Measurements from ENCODE around the gene RGS9. TPM values are rescaled to one million over a fixed set of nuclear protein-coding genes. Genes with fewer than 3 reads are reported as not detected.

Gene RGS9
- total RNA-seq, 1 donor from 2014 or later: 8.7 TPM

GRCh38 chr17:65158622-65159021, 21.5 kb downstream of the RGS9 start:
- Histone ChIP-seq H3K4me3 (no peak overlapping the region), H3K4me1 (no peaks in the 10 kb centered on the region), H3K9me3 (no peaks in the 10 kb centered on the region), H3K36me3 (no peaks in the 10 kb centered on the region), H3K27me3 (no peaks in the 10 kb centered on the region), H3K27ac (no peak overlapping the region)
- no peak for ATAC-seq
- TF ChIP-seq, protein P1, sequence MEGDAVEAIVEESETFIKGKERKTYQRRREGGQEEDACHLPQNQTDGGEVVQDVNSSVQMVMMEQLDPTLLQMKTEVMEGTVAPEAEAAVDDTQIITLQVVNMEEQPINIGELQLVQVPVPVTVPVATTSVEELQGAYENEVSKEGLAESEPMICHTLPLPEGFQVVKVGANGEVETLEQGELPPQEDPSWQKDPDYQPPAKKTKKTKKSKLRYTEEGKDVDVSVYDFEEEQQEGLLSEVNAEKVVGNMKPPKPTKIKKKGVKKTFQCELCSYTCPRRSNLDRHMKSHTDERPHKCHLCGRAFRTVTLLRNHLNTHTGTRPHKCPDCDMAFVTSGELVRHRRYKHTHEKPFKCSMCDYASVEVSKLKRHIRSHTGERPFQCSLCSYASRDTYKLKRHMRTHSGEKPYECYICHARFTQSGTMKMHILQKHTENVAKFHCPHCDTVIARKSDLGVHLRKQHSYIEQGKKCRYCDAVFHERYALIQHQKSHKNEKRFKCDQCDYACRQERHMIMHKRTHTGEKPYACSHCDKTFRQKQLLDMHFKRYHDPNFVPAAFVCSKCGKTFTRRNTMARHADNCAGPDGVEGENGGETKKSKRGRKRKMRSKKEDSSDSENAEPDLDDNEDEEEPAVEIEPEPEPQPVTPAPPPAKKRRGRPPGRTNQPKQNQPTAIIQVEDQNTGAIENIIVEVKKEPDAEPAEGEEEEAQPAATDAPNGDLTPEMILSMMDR (IDR thresholded peaks at IDR 0.05): no peak
- intact Hi-C loops (cut with DNase I): no loop called here
- DNase-seq: no peak

GRCh38 chr17:65160516-65160915, 23.3 kb downstream of the RGS9 start:
- no peaks in the 10 kb centered on the region for H3K36me3 ChIP-seq
- intact Hi-C loops (cut with DNase I): no loop called here
- H3K4me3 ChIP-seq: no peak overlapping the region
- H3K4me1 ChIP-seq: no peaks in the 10 kb centered on the region
- ATAC-seq (no peak), DNase-seq (no peak)
- no peaks in the 10 kb centered on the region for H3K27me3 ChIP-seq
- no peak overlapping the region for H3K27ac ChIP-seq
- H3K9me3 ChIP-seq: no peaks in the 10 kb centered on the region
- TF ChIP-seq, protein P1 (IDR thresholded peaks at IDR 0.05): no peak

DNA sequence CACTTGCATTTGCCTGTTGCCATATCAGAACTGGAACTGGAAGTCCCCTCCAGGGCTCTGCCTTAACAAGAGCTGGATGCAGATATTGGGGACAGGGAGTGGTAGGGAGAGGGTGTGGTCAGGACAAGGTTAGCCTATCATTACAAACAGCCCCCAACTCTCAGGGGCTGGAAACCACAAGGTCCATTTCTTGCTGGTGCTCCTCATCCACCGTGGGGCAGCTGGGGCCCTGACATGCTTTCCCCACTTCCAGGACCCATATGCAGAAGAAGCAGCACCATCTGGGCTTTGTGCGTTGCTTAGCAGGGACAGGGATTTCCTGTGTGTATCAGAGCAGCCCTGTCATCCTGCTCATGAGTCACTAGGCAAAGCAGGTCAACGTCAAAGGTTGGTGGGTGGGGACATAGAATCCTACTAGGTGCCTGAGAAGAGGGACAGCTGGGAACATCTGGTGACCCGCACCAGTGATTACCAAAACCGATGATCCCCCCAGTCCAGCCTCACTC, 26.9 kb downstream of the RGS9 start:
- Histone ChIP-seq H3K27me3 (no peaks in the 10 kb centered on the region), H3K4me1 (no peaks in the 10 kb centered on the region), H3K27ac (no peak overlapping the region), H3K9me3 (no peaks in the 10 kb centered on the region), H3K36me3 (no peaks in the 10 kb centered on the region), H3K4me3 (no peak overlapping the region)
- intact Hi-C loops (cut with DNase I): no loop called here
- TF ChIP-seq, protein P1 (IDR thresholded peaks at IDR 0.05): no peak
- DNase-seq: no peak
- peak; percentile 51 for ATAC-seq

- no peaks in the 10 kb centered on the region for H3K9me3 ChIP-seq
- intact Hi-C loops (cut with DNase I): no loop called here
- no peaks in the 10 kb centered on the region for H3K36me3 ChIP-seq
- DNase-seq (no peak), ATAC-seq (no peak)
- no peak overlapping the region for H3K27ac ChIP-seq
- H3K27me3 ChIP-seq: no peaks in the 10 kb centered on the region
- TF ChIP-seq, protein P1 (IDR thresholded peaks at IDR 0.05): no peak
- H3K4me1 ChIP-seq: peaks cover 12% of the 10 kb centered on the region
- H3K4me3 ChIP-seq: no peak overlapping the region
These were observed 29.6 kb downstream of the RGS9 start for GRCh38 chr17:65166787-65167186.

DNA sequence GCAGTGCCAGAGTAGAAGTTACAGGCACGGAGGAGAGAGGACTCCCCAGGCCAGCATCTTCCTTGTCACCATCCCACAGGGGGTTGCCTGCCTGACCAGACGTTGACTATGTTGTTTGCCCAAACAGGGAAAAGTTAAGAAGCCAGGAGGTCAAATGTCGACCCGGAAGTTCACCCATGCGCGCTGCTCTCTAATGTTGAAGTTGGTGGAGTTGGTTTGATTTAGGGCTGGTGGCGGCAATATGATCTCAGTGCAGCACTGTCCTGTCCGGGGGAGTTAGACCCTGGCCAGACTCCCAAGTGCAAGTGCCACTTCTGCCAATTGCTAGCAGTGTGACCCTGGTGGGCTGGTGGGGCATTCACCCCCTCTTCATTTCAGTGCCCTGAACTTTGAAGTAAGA, 30.4 kb downstream of the RGS9 start:
- Histone ChIP-seq H3K27ac (no peak overlapping the region), H3K4me1 (peaks cover 12% of the 10 kb centered on the region), H3K27me3 (no peaks in the 10 kb centered on the region), H3K9me3 (no peaks in the 10 kb centered on the region), H3K4me3 (no peak overlapping the region), H3K36me3 (no peaks in the 10 kb centered on the region)
- DNase-seq (no peak), ATAC-seq (no peak)
- intact Hi-C loops (cut with DNase I): no loop called here
- TF ChIP-seq, protein P1 (IDR thresholded peaks at IDR 0.05): no peak

GRCh38 chr17:65169691-65170090, 32.5 kb downstream of the RGS9 start:
- no peaks in the 10 kb centered on the region for H3K27me3 ChIP-seq
- no peak overlapping the region for H3K27ac ChIP-seq
- DNase-seq: no peak
- no peaks in the 10 kb centered on the region for H3K36me3 ChIP-seq
- peaks cover 17% of the 10 kb centered on the region for H3K4me1 ChIP-seq
- ATAC-seq: no peak
- TF ChIP-seq, protein P1 (IDR thresholded peaks at IDR 0.05): no peak
- intact Hi-C loops (cut with DNase I): no loop called here
- no peaks in the 10 kb centered on the region for H3K9me3 ChIP-seq
- no peak overlapping the region for H3K4me3 ChIP-seq
